HG03139 (cell line): Measurements from ENCODE around the gene C2CD4D.
"Not testable (repeated sequence)": the region's sequence is repeated elsewhere in the genome, so short reads cannot be mapped to it uniquely, and the experiment has no call there.

ENCODE experiments used
- ATAC-seq: cut with Tn5 transposase; IDR thresholded peaks from one replicate; pipeline ENCODE4 v1.9.1; 2021; ENCODE audit not compliant: unreplicated experiment

Gene C2CD4D

GRCh38 chr1:151858886-151859665 lies 19.5 kb upstream of the C2CD4D start:
- ATAC-seq, result no peak

GRCh38 chr1:151858030-151858746 lies 18.6 kb upstream of the C2CD4D start:
- ATAC-seq, result no peak

GRCh38 chr1:151855933-151856332 lies 16.3 kb upstream of the C2CD4D start:
- ATAC-seq, result no peak

GRCh38 chr1:151855516-151855915 lies 15.9 kb upstream of the C2CD4D start:
- ATAC-seq, result not testable (repeated sequence)

GRCh38 chr1:151854658-151855057 lies 15.0 kb upstream of the C2CD4D start:
- ATAC-seq, result no peak

- ATAC-seq, result no peak
Observed at GRCh38 chr1:151853411-151853943, 13.9 kb upstream of the C2CD4D start, which contains the start of gene THEM5. Gene THEM5, minus strand, starts transcription at chr1:151853712. Its CDS starts 147 bp downstream, at chr1:151853565.

GRCh38 chr1:151852733-151853132 lies 13.1 kb upstream of the C2CD4D start:
- no peak for ATAC-seq

GRCh38 chr1:151851886-151852285 lies 12.3 kb upstream of the C2CD4D start:
- ATAC-seq, result no peak

GRCh38 chr1:151849871-151850270 lies 10.3 kb upstream of the C2CD4D start:
- ATAC-seq, result no peak

- ATAC-seq, result no peak
Observed at GRCh38 chr1:151849126-151849525, 9.5 kb upstream of the C2CD4D start.

GRCh38 chr1:151847867-151848596 lies 8.4 kb upstream of the C2CD4D start:
- ATAC-seq, result no peak

GRCh38 chr1:151846686-151847237 lies 7.1 kb upstream of the C2CD4D start:
- no peak for ATAC-seq

GRCh38 chr1:151846062-151846568 lies 6.5 kb upstream of the C2CD4D start:
- ATAC-seq, result no peak

- ATAC-seq, result no peak
Observed at GRCh38 chr1:151843398-151843797, 3.8 kb upstream of the C2CD4D start.

- no peak for ATAC-seq
Observed at GRCh38 chr1:151841141-151841540, 1.5 kb upstream of the C2CD4D start.

- ATAC-seq, result no peak
Observed at GRCh38 chr1:151840421-151840820, 801 bp upstream of the C2CD4D start.

GRCh38 chr1:151839082-151839412 lies 573 bp downstream of the C2CD4D start:
- ATAC-seq, result no peak

- no peak for ATAC-seq
Observed at GRCh38 chr1:151838222-151839081, 1.2 kb downstream of the C2CD4D start.

- no peak for ATAC-seq
Observed at GRCh38 chr1:151837884-151838221, 1.8 kb downstream of the C2CD4D start.

- no peak for ATAC-seq
Observed at GRCh38 chr1:151837197-151837596, 2.4 kb downstream of the C2CD4D start.
